Measurements from ENCODE around the gene DDRGK1. TPM values are rescaled to one million over a fixed set of nuclear protein-coding genes. Genes with fewer than 3 reads are reported as not detected.

Gene DDRGK1
- total RNA-seq, 2 donors from 2014 or later, result 60.9 to 90.9 TPM

GRCh38 chr20:3168829-3169590 lies 35.5 kb downstream of the DDRGK1 start:
- ATAC-seq (ENCODE audit: insufficient number of reproducible peaks, low FRiP score, low read depth) (no peak), DNase-seq (ENCODE audit: low spot score) (no peak)

GRCh38 chr20:3168079-3168828 lies 36.2 kb downstream of the DDRGK1 start:
- DNase-seq (ENCODE audit: low spot score) (no peak), ATAC-seq (ENCODE audit: insufficient number of reproducible peaks, low FRiP score, low read depth) (no peak)
- Histone ChIP-seq H3K9me3 (no peaks in the 10 kb centered on the region), H3K4me1 (ENCODE audit: control insufficient read depth in 1 of 2, low read depth in 2 of 2) (peaks cover 5 to 10% of the 10 kb centered on the region in 2 donors), H3K4me3 (no peak overlapping the region), H3K27me3 (replicated peaks; ENCODE audit: insufficient read depth) (no peaks in the 10 kb centered on the region), H3K36me3 (no peaks in the 10 kb centered on the region), H3K27ac (no peak overlapping the region)
- no peak for TF ChIP-seq CTCF (IDR thresholded peaks at IDR 0.05)

More at GRCh38 chr20:3168829-3169590, 35.5 kb downstream of the DDRGK1 start:
- no peak for TF ChIP-seq CTCF (IDR thresholded peaks at IDR 0.05)
- no peak overlapping the region for H3K27ac ChIP-seq
- H3K4me3 ChIP-seq, result no peak overlapping the region
- no peaks in the 10 kb centered on the region for H3K9me3 ChIP-seq
- peaks cover 5 to 10% of the 10 kb centered on the region in 2 donors for H3K4me1 ChIP-seq (ENCODE audit: control insufficient read depth in 1 of 2, low read depth in 2 of 2)
- H3K36me3 ChIP-seq, result no peaks in the 10 kb centered on the region
- H3K27me3 ChIP-seq (replicated peaks; ENCODE audit: insufficient read depth), result no peaks in the 10 kb centered on the region

- Histone ChIP-seq H3K4me3 (no peak overlapping the region), H3K27me3 (replicated peaks; ENCODE audit: insufficient read depth) (no peaks in the 10 kb centered on the region), H3K36me3 (no peaks in the 10 kb centered on the region), H3K4me1 (ENCODE audit: control insufficient read depth in 1 of 2, low read depth in 2 of 2) (peaks cover 3 to 8% of the 10 kb centered on the region in 2 donors), H3K27ac (no peak overlapping the region), H3K9me3 (no peaks in the 10 kb centered on the region)
- no peak for TF ChIP-seq CTCF (IDR thresholded peaks at IDR 0.05)
- DNase-seq (ENCODE audit: low spot score), result no peak
- no peak for ATAC-seq (ENCODE audit: insufficient number of reproducible peaks, low FRiP score, low read depth)
These were observed 36.8 kb downstream of the DDRGK1 start for GRCh38 chr20:3167738-3168078.

- Histone ChIP-seq H3K9me3 (no peaks in the 10 kb centered on the region), H3K36me3 (no peaks in the 10 kb centered on the region), H3K4me3 (no peak overlapping the region), H3K4me1 (ENCODE audit: control insufficient read depth in 1 of 2, low read depth in 2 of 2) (peaks cover 0 to under 1% of the 10 kb centered on the region in 2 donors), H3K27me3 (replicated peaks; ENCODE audit: insufficient read depth) (no peaks in the 10 kb centered on the region), H3K27ac (no peak overlapping the region)
- no peak for ATAC-seq (ENCODE audit: insufficient number of reproducible peaks, low FRiP score, low read depth)
- no peak for TF ChIP-seq CTCF (IDR thresholded peaks at IDR 0.05)
- DNase-seq (ENCODE audit: low spot score), result no peak
These were observed 37.6 kb downstream of the DDRGK1 start for GRCh38 chr20:3166913-3167342.

- TF ChIP-seq CTCF (IDR thresholded peaks at IDR 0.05), result no peak
- no peaks in the 10 kb centered on the region for H3K36me3 ChIP-seq
- H3K4me1 ChIP-seq (ENCODE audit: control insufficient read depth in 1 of 2, low read depth in 2 of 2), result no peaks in the 10 kb centered on the region
- ATAC-seq (ENCODE audit: insufficient number of reproducible peaks, low FRiP score, low read depth) (no peak), DNase-seq (ENCODE audit: low spot score) (no peak)
- H3K9me3 ChIP-seq, result no peaks in the 10 kb centered on the region
- no peak overlapping the region for H3K4me3 ChIP-seq
- no peaks in the 10 kb centered on the region for H3K27me3 ChIP-seq (replicated peaks; ENCODE audit: insufficient read depth)
- no peak overlapping the region for H3K27ac ChIP-seq
These were observed 38.1 kb downstream of the DDRGK1 start for GRCh38 chr20:3166338-3166912.
